Cardiac muscle cell (in vitro differentiated cells and primary cell): ENCODE measurements around the gene ALDH1A3. TPM values are rescaled to one million over a fixed set of nuclear protein-coding genes. Genes with fewer than 3 reads are reported as not detected.

Experiments used
- DNase-seq, 2 donors: peaks; one replicate each; pipeline versions ENCODE4 v3.0.0 to v3.0.0-alpha.2; 2010 to 2017; ENCODE audit warnings: low read depth in 1 of 2, low spot score in 1 of 2
- H3K27ac ChIP-seq: fragments of 200-600 bp; sonication (generic); 2 replicates; pipeline ENCODE4 v1.5.1; 2016
- H3K27me3 ChIP-seq: fragments of 200-600 bp; sonication (generic); 2 replicates; pipeline ENCODE4 v1.6.0; 2016; ENCODE audit warnings: control low read depth
- H3K36me3 ChIP-seq: fragments of 200-600 bp; sonication (generic); 2 replicates; pipeline ENCODE4 v1.5.1; 2016; ENCODE audit warnings: control low read depth
- H3K4me1 ChIP-seq: fragments of 200-600 bp; sonication (generic); 2 replicates; pipeline ENCODE4 v1.8.1; 2017; ENCODE audit warnings: low read depth, mild to moderate bottlenecking, mixed run types
- H3K4me3 ChIP-seq: fragments of 200-600 bp; sonication (generic); 2 replicates; pipeline ENCODE4 v1.5.1; 2016; ENCODE audit warnings: mild to moderate bottlenecking
- H3K9me3 ChIP-seq: fragments of 200-600 bp; sonication (generic); 2 replicates; pipeline ENCODE4 v1.5.1; 2017; ENCODE audit warnings: low read depth, mild to moderate bottlenecking, control low read depth
- CTCF ChIP-seq: IDR thresholded peaks from 2 replicates; pipeline ENCODE4 v1.5.1; 2012; ENCODE audit warnings: low read depth, mild to moderate bottlenecking, low read length
- polyA plus RNA-seq: library from polyadenylated mRNA; unstranded; fragments of >200 nt; fragmentation: Nextera tagmentation; extraction: Ambion mirVana; gene quantifications from 2 replicates; pipeline ENCODE4 v1.2.1, GENCODE V29; 2016
- total RNA-seq: library from RNA; depleted of rRNA; stranded (reverse); fragments of >200 nt; gene quantifications from 2 replicates; pipeline ENCODE4 v1.2.3, GENCODE V29; 2016

The ALDH1A3 gene
- total and polyA plus RNA-seq, 2 experiments from 2014 or later = 0.28 TPM; not detected in 1

DNA sequence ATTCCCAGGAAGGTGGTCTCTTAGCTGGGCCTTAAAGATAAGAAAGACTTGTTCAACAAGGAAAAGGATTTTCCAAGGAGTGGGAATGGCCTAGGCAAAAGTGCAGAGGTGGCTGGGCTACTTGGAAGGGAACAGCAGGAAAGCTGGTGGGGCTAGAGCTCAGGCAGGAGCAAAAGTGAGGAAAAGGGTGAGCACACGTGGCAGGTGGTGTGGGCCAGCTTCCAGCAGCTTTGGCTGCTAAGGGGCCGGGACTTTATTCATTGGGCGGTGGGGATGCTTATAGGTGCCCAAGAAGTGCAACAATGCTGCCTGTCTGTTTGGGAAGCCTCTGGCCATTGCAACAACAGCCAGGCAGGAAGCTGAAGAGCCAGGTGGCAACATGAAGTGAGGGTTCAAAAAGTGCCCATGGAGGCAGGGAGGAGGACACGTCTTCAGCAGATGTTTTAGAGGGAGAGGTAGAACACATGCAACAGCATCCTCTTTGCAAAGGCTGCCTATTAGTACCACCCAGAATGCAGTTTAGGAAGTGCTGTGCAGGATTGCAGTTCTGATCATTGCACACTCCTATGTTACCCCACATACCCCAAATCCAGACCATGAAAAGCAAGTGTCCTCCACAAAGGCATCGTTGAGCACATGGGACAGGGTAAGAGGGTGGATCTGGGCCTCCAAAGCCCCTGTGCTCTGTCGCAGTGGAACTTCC lies 13.8 kb downstream of the ALDH1A3 start:
- H3K9me3 ChIP-seq = no peaks in the 10 kb centered on the region
- no peaks in the 10 kb centered on the region for H3K36me3 ChIP-seq
- TF ChIP-seq CTCF = no peak
- no peak overlapping the region for H3K27ac ChIP-seq
- H3K4me1 ChIP-seq = no peaks in the 10 kb centered on the region
- DNase-seq = no peak
- H3K4me3 ChIP-seq = no peak overlapping the region
- no peaks in the 10 kb centered on the region for H3K27me3 ChIP-seq

DNA sequence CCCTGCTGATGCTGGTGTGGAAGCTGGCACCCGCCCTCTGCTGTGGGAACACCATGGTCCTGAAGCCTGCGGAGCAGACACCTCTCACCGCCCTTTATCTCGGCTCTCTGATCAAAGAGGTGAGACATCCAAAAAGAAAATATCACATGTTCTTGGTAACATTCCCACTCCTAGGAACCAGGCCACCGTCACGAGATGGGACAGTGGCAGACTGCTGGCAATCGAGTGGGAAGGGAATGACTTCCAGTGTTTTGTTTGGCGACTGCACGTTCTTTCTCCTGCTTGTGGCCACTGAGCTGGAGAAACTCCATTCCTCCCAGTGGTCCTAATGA lies 14.3 kb downstream of the ALDH1A3 start:
- no peak for TF ChIP-seq CTCF

GRCh38 chr15:100895721-100896120 lies 16.1 kb downstream of the ALDH1A3 start:
- Histone ChIP-seq H3K27ac (no peak overlapping the region), H3K27me3 (no peaks in the 10 kb centered on the region), H3K4me1 (no peaks in the 10 kb centered on the region), H3K4me3 (no peak overlapping the region), H3K9me3 (no peaks in the 10 kb centered on the region), H3K36me3 (no peaks in the 10 kb centered on the region)
- no peak for DNase-seq
- no peak for TF ChIP-seq CTCF

More for the DNA sequence above, 14.3 kb downstream of the ALDH1A3 start:
- H3K4me1 ChIP-seq = no peaks in the 10 kb centered on the region
- H3K9me3 ChIP-seq = no peaks in the 10 kb centered on the region
- H3K4me3 ChIP-seq = no peak overlapping the region
- H3K27ac ChIP-seq = no peak overlapping the region
- H3K36me3 ChIP-seq = no peaks in the 10 kb centered on the region
- no peaks in the 10 kb centered on the region for H3K27me3 ChIP-seq
- DNase-seq = no peak

DNA sequence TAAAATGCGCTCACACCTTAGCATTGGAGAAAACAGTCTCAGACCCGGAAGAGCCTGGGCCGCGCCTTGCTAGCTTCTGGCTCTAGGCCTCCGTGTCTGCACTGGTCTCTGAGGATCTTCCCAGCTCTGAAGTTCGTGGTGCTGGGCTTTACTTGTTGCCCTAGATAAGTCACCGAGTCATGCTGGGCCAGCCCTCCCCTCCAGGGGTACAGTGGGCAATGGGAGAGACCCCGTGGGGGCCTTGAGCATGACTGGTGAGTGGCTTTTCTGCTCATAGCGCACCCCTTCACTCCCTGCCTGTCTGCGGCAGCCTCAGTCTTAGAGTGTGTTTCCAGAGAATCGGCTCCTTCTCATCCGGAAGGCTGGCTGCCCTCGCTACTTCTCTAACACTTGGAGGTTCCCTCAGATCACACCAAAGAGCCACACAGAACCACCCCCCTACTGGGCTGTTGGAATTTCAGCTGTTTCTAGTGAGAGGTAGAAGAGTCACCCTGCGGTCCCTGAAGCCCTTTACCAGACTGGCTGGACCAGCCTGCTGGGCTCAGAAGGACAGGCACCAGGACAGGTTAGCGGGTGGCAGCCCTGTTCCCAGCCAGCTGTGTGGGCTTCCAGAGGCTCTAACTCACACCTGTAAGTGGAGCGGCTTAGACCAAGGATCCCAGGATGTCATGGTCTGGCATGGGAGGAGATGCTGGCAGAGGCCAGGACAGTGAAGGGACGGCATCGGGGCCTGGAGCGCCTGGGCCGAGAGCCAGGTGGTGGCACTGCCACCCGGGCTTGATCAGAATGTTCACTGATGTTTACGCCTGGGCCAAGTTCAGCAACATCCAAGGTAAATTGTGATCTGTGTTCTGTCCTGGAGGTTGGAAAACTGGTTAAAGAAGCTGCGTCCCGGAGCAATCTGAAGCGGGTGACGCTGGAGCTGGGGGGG lies 17.9 kb downstream of the ALDH1A3 start:
- H3K4me1 ChIP-seq = no peaks in the 10 kb centered on the region
- DNase-seq = no peak
- TF ChIP-seq CTCF = no peak
- H3K36me3 ChIP-seq = no peaks in the 10 kb centered on the region
- no peaks in the 10 kb centered on the region for H3K27me3 ChIP-seq
- H3K4me3 ChIP-seq = no peak overlapping the region
- H3K27ac ChIP-seq = no peak overlapping the region
- H3K9me3 ChIP-seq = no peaks in the 10 kb centered on the region

DNA sequence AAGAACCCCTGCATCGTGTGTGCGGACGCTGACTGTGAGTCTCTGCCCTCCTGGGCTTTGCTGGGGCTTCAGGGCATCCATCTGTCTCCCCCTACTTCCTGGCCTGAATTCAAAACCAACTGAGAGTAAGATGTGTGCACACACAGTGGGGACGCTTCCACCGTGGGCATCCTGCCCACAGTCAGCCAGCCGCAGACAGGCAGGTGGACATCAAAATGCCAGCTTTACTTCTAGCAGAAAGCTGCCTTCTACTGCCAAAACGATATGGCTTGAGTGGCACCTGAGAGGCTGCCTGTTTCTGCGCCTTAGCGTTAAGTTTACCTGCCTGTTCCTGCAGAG lies 18.5 kb downstream of the ALDH1A3 start:
- Histone ChIP-seq H3K27ac (no peak overlapping the region), H3K4me1 (no peaks in the 10 kb centered on the region), H3K36me3 (no peaks in the 10 kb centered on the region), H3K27me3 (no peaks in the 10 kb centered on the region), H3K4me3 (no peak overlapping the region), H3K9me3 (no peaks in the 10 kb centered on the region)
- DNase-seq = no peak
- TF ChIP-seq CTCF = no peak
